ENCODE measurements around the gene P2RX2.

Gene P2RX2

DNA sequence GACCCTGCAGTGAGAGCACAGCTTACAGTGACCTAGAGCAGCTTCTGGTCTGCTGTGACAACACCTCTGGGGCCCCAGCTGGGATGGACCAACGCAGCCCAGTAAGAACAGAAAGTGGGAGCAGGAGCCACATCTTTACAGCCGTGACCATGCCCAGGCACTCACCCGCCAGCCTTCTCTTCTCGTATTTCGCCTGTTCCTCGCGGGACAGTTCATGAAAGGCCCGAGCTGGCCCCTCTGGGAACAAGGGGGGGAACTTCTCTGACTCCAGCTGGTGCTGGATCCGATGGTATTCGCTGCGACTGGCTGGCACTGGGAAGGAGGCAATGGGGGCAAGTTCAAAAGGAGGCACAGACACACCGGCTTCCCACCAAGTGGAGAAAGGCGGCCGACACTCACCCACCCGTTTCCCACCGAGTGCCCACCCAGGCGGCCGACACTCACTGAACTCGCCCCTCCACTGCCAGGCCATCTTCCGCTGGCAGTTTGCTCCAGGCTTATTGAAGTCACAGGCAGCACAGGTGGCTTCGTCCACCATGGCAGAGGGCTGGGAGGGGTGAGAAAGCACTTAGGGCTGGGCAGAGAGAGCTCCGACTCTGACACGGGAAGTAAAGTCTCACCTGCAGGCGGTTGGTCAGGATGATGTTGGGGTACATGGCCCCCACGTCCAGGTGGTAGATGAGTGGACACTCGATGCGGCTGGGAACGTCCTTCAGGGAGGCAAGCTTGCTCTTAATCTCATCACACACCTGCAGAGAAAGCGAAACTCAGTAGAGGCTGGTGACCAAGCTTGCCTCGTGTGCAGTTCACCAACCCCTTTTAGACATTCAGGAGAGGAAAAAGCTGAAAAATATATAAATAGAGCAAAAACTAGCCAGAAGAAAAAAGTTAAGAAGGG lies 49.9 kb downstream of the P2RX2 start:
- DNase-seq = no peak

DNA sequence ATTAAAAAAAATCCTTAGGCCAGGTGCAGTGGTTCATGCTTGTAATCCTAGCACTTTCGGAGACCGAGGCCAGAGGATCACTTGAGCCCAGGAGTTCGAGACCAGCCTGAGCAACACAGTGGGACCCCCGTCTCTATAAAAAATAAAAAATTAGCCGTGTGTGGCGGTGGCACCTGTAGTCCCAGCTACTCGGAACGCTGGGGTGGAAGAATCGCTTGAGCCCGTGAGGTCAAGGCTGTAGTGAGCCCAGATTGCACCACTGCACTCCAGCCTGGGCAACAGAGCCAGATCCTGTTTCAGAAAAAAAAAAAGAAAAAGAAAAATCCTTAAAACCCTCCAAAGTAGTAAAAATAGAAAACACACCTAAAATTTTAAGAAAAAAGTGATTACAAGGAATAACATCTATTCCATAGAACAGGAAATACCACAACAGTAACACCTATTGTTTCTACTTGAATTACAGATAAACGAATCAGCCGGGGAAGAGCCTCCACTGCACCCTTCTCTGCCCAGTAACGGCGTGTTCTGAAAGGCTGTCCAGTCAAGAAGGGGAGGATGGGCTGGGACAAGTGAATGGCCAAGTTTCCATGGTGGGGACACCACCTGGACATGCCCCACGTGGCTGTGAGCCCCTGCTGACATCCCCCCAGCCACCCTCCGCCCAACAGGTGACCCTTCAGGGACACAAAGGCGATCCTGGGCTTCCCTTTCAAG lies 50.7 kb downstream of the P2RX2 start:
- DNase-seq = no peak

Measured in NCI-H446 (cell line).